Measurements from ENCODE around the gene GTSE1.

- no peak for TF ChIP-seq CTCF (conservative IDR thresholded peaks at IDR 0.05; ENCODE audit: low read depth, low read length)
- TF ChIP-seq EZH2 (IDR thresholded peaks at IDR 0.05; ENCODE audit: borderline replicate concordance, low read depth, low read length, poor library complexity, severe bottlenecking), result no peak
Observed at GRCh38 chr22:46286941-46287872, 9.5 kb upstream of the GTSE1 start.

Measured in A673 (cell line).